GM18505 (cell line): ENCODE data around the gene TMEM240.
"Not testable (repeated sequence)": the region's sequence is repeated elsewhere in the genome, so short reads cannot be mapped to it uniquely, and the experiment has no call there.

ENCODE experiments used
- ATAC-seq: cut with Tn5 transposase; IDR thresholded peaks from one replicate; pipeline ENCODE4 v1.9.1; 2021; ENCODE audit not compliant: unreplicated experiment
- POLR2A ChIP-seq: IDR thresholded peaks from 4 replicates; pipeline ENCODE4 v1.6.1; 2011; ENCODE audit warnings: borderline replicate concordance; ENCODE audit not compliant: insufficient read depth, insufficient read length; ENCODE audit errors: extremely low read depth

TMEM240 gene

GRCh38 chr1:1539310-1540089, 924 bp downstream of the TMEM240 start:
- TF ChIP-seq POLR2A, result no peak
- no peak for ATAC-seq

GRCh38 chr1:1538989-1539309, 1.5 kb downstream of the TMEM240 start:
- no peak for TF ChIP-seq POLR2A
- no peak for ATAC-seq

- no peak for ATAC-seq
Measured at GRCh38 chr1:1538334-1538733, 2.1 kb downstream of the TMEM240 start.

GRCh38 chr1:1537626-1538250, 2.7 kb downstream of the TMEM240 start:
- no peak for ATAC-seq
- TF ChIP-seq POLR2A, result no peak

More at GRCh38 chr1:1538334-1538733, 2.1 kb downstream of the TMEM240 start:
- no peak for TF ChIP-seq POLR2A

GRCh38 chr1:1536938-1537546, 3.4 kb downstream of the TMEM240 start:
- no peak for ATAC-seq
- TF ChIP-seq POLR2A, result no peak

- no peak for ATAC-seq
- TF ChIP-seq POLR2A, result no peak
Measured at GRCh38 chr1:1536019-1536937, 4.1 kb downstream of the TMEM240 start.

GRCh38 chr1:1535201-1536018, 5.0 kb downstream of the TMEM240 start:
- ATAC-seq, result no peak
- TF ChIP-seq POLR2A, result no peak

- no peak for ATAC-seq
- no peak for TF ChIP-seq POLR2A
Measured at GRCh38 chr1:1534401-1535154, 5.8 kb downstream of the TMEM240 start.

- ATAC-seq, result not testable (repeated sequence)
Measured at GRCh38 chr1:1533894-1534291, 6.5 kb downstream of the TMEM240 start.

- ATAC-seq, result not testable (repeated sequence)
Measured at GRCh38 chr1:1533176-1533893, 7.1 kb downstream of the TMEM240 start.

- TF ChIP-seq POLR2A, result no peak
- no peak for ATAC-seq
Measured at GRCh38 chr1:1531947-1532346, 8.5 kb downstream of the TMEM240 start.
